RPMI7951 (cell line): ENCODE results near the gene XDH. TPM values are rescaled to one million over a fixed set of nuclear protein-coding genes. Genes with fewer than 3 reads are reported as not detected.

Experiments used
- DNase-seq: peaks from one replicate; pipeline ENCODE4 v3.0.0-alpha.2; 2012; ENCODE audit warnings: low read depth
- total RNA-seq: library from RNA; depleted of rRNA; stranded (reverse); fragments of >200 nt; shearing (Covaris generic); gene quantifications from 2 replicates; pipeline ENCODE4 v1.2.3, GENCODE V29; 2014

XDH gene
- total RNA-seq, 1 experiment from 2014 or later: 0.48 TPM

- DNase-seq: no peak
Observed at GRCh38 chr2:31331156-31331555, 83.4 kb downstream of the XDH start.

- no peak for DNase-seq
Observed at GRCh38 chr2:31329081-31329625, 85.4 kb downstream of the XDH start.

GRCh38 chr2:31328026-31328425 lies 86.5 kb downstream of the XDH start:
- DNase-seq: no peak

- DNase-seq: no peak
Observed at GRCh38 chr2:31327505-31327904, 87.0 kb downstream of the XDH start.

GRCh38 chr2:31324016-31324633 lies 90.4 kb downstream of the XDH start:
- DNase-seq: peak; percentile 40

- peak; percentile 60 for DNase-seq
Observed at GRCh38 chr2:31322371-31322770, 92.2 kb downstream of the XDH start.

- DNase-seq: peak; percentile 98
Observed at GRCh38 chr2:31319406-31320175, 95.0 kb downstream of the XDH start.

- peak; percentile 97 for DNase-seq
Observed at GRCh38 chr2:31318361-31319336, 95.9 kb downstream of the XDH start.

- no peak for DNase-seq
Observed at GRCh38 chr2:31317396-31317795, 97.1 kb downstream of the XDH start.

- DNase-seq: peak; percentile 46
Observed at GRCh38 chr2:31314761-31315160, 99.8 kb downstream of the XDH start.

- peak; percentile 42 for DNase-seq
Observed at GRCh38 chr2:31312898-31313297, 101.6 kb downstream of the XDH start.

GRCh38 chr2:31304816-31305215 lies 109.7 kb downstream of the XDH start:
- no peak for DNase-seq

GRCh38 chr2:31302940-31303563 lies 111.5 kb downstream of the XDH start:
- DNase-seq: no peak

GRCh38 chr2:31300309-31300708 lies 114.2 kb downstream of the XDH start:
- no peak for DNase-seq

GRCh38 chr2:31299547-31299946 lies 115.0 kb downstream of the XDH start:
- no peak for DNase-seq

- DNase-seq: peak; percentile 73
Observed at GRCh38 chr2:31297751-31298150, 116.8 kb downstream of the XDH start.

GRCh38 chr2:31296641-31297287 lies 117.8 kb downstream of the XDH start:
- DNase-seq: peak; percentile 72

- DNase-seq: no peak
Observed at GRCh38 chr2:31294196-31294595, 120.3 kb downstream of the XDH start.

GRCh38 chr2:31287654-31288053 lies 126.9 kb downstream of the XDH start:
- peak; percentile 69 for DNase-seq

- DNase-seq: peak; percentile 84
Observed at GRCh38 chr2:31286961-31287550, 127.5 kb downstream of the XDH start.

- no peak for DNase-seq
Observed at GRCh38 chr2:31286230-31286629, 128.3 kb downstream of the XDH start.
